SK-N-SH (cell line): ENCODE results near the gene ADCY5. TPM values are rescaled to one million over a fixed set of nuclear protein-coding genes. Genes with fewer than 3 reads are reported as not detected.

Experiments
- CTCF ChIA-PET: fragments of 300-600, 350-600 bp; formaldehyde crosslinking; extraction: SDS; loops from one replicate; lab custom pipeline; 2021; lab: Yijun Ruan, JAX
- POLR2A ChIA-PET: fragments of 350-600 bp; sonication (Branson Sonifier 250); formaldehyde crosslinking; extraction: SDS; loops from one replicate; lab custom pipeline; 2020; ENCODE audit warnings: antibody characterized with exemption, inconsistent platforms; lab: Yijun Ruan, JAX
- DNase-seq: peaks from one replicate; pipeline ENCODE4 v3.0.0; 2012
- H2AFZ ChIP-seq: fragments of 200-600 bp; sonication (generic); 2 replicates; pipeline ENCODE4 v1.8.1; 2016; ENCODE audit warnings: antibody characterized with exemption, mild to moderate bottlenecking, low read depth
- H3F3A ChIP-seq: fragments of 200-600 bp; sonication (generic); replicated peaks from 2 replicates; pipeline ENCODE3; 2016; ENCODE audit warnings: antibody characterized with exemption, mild to moderate bottlenecking; ENCODE audit not compliant: insufficient read depth
- H3K27ac ChIP-seq, 2 experiments: fragments of 200-500 bp in 1 of 2; fragments of 200-600 bp in 1 of 2; sonication (Bioruptor generic) in 1 of 2; sonication (generic), shearing (Covaris generic) in 1 of 2; 2 replicates each; pipeline versions ENCODE4 v1.5.1 to v1.6.1; 2014 to 2016; ENCODE audit warnings: low read depth in 2 of 2, inconsistent platforms in 1 of 2, low read length in 1 of 2, mild to moderate bottlenecking in 1 of 2, mixed read lengths in 1 of 2
- H3K27me3 ChIP-seq: fragments of 200-600 bp; sonication (generic), shearing (Covaris generic); 2 replicates; pipeline ENCODE4 v1.6.1; 2016; ENCODE audit warnings: mixed run types; ENCODE audit not compliant: insufficient read depth
- H3K36me3 ChIP-seq, 2 experiments: fragments of 200-500 bp in 1 of 2; fragments of 200-600 bp in 1 of 2; sonication (Bioruptor generic) in 1 of 2; sonication (generic) in 1 of 2; replicated peaks in 1 of 2; 2 replicates each; pipeline versions ENCODE3 to v1.5.1; 2014 to 2016; ENCODE audit warnings: low read length in 1 of 2, mild to moderate bottlenecking in 1 of 2; ENCODE audit not compliant: insufficient read depth in 2 of 2, control insufficient read depth in 1 of 2
- H3K4me1 ChIP-seq, 2 experiments: fragments of 200-500 bp in 1 of 2; fragments of 200-600 bp in 1 of 2; sonication (Bioruptor generic) in 1 of 2; sonication (generic), shearing (Covaris generic) in 1 of 2; 2 replicates each; pipeline versions ENCODE4 v1.5.1 to v1.6.1; 2014 to 2016; ENCODE audit warnings: low read depth in 1 of 2, low read length in 1 of 2, mixed run types in 1 of 2; ENCODE audit not compliant: insufficient read depth in 2 of 2, control insufficient read depth in 1 of 2
- H3K4me2 ChIP-seq: fragments of 200-600 bp; sonication (generic), shearing (Covaris generic); 2 replicates; pipeline ENCODE4 v1.6.1; 2017; ENCODE audit warnings: mixed run types
- H3K4me3 ChIP-seq, 2 experiments: fragments of 200-500 bp in 1 of 2; fragments of 200-600 bp in 1 of 2; sonication (Bioruptor generic) in 1 of 2; sonication (generic), shearing (Covaris generic) in 1 of 2; 2 replicates each; pipeline versions ENCODE4 v1.5.1 to v1.8.1; 2014 to 2016; ENCODE audit warnings: low read depth in 2 of 2, inconsistent platforms in 1 of 2, low read length in 1 of 2, mild to moderate bottlenecking in 1 of 2, mixed read lengths in 1 of 2, moderate library complexity in 1 of 2
- H3K79me2 ChIP-seq: fragments of 200-600 bp; sonication (generic); 2 replicates; pipeline ENCODE4 v1.8.1; 2017; ENCODE audit warnings: mild to moderate bottlenecking; ENCODE audit not compliant: insufficient read depth
- H3K9ac ChIP-seq: fragments of 200-600 bp; sonication (generic); 2 replicates; pipeline ENCODE4 v1.6.1; 2017; ENCODE audit warnings: mixed run types
- H3K9me2 ChIP-seq: fragments of 200-600 bp; sonication (generic); 2 replicates; pipeline ENCODE4 v1.6.1; 2017; ENCODE audit warnings: mixed run types
- H3K9me3 ChIP-seq: fragments of 200-600 bp; sonication (generic); 2 replicates; pipeline ENCODE4 v1.6.1; 2017; ENCODE audit warnings: mixed run types, mild to moderate bottlenecking, moderate library complexity
- H4K20me1 ChIP-seq: fragments of 200-600 bp; sonication (generic); 2 replicates; pipeline ENCODE4 v1.6.1; 2017; ENCODE audit warnings: mild to moderate bottlenecking, mixed run types; ENCODE audit not compliant: insufficient read depth
- GABPA ChIP-seq: IDR thresholded peaks from 2 replicates; pipeline ENCODE4 v1.4.0; 2012; ENCODE audit warnings: low read depth, mild to moderate bottlenecking
- GATA2 ChIP-seq: sonication (generic); formaldehyde crosslinking; IDR thresholded peaks from 2 replicates; pipeline ENCODE4 v1.5.0; 2020; ENCODE audit warnings: mild to moderate bottlenecking, missing genetic modification reagents
- MEF2A ChIP-seq: IDR thresholded peaks from 2 replicates; pipeline ENCODE4 v1.4.0; 2012; ENCODE audit warnings: low read depth, borderline replicate concordance
- RAD21 ChIP-seq: IDR thresholded peaks from 2 replicates; pipeline ENCODE4 v1.6.1; 2012; ENCODE audit warnings: mild to moderate bottlenecking, low read length
- SIN3A ChIP-seq: IDR thresholded peaks from 2 replicates; pipeline ENCODE4 v1.6.1; 2012; ENCODE audit warnings: low read depth, mild to moderate bottlenecking, low read length, moderate library complexity, borderline replicate concordance
- TAF1 ChIP-seq: IDR thresholded peaks from 2 replicates; pipeline ENCODE4 v1.6.1; 2012; ENCODE audit warnings: low read depth, mild to moderate bottlenecking, low read length, moderate library complexity, borderline replicate concordance
- TCF12 ChIP-seq: IDR thresholded peaks from 2 replicates; pipeline ENCODE4 v1.4.0; 2012
- TEAD4 ChIP-seq: IDR thresholded peaks from 2 replicates; pipeline ENCODE4 v1.4.0; 2012; ENCODE audit warnings: mild to moderate bottlenecking, borderline replicate concordance; ENCODE audit not compliant: insufficient read depth
- YY1 ChIP-seq: IDR thresholded peaks from 2 replicates; pipeline ENCODE4 v1.4.0; 2012; ENCODE audit warnings: low read depth, mild to moderate bottlenecking
- WGBS: methylation state at CpG from one replicate; pipeline ENCODE4 v1.1.6; 2017; ENCODE audit warnings: low lambda C conversion rate; 5-methylcytosine and 5-hydroxymethylcytosine counted together
- polyA plus RNA-seq, 3 experiments: library from polyadenylated mRNA; depleted of rRNA; stranded (reverse); fragments of >200 nt; gene quantifications; 2 replicates each; pipeline ENCODE4 v1.2.3, GENCODE V29; 2012
- TF ChIP-seq, protein P1 (sequence below): IDR thresholded peaks from 2 replicates; pipeline ENCODE4 v1.6.1; 2012; ENCODE audit warnings: mild to moderate bottlenecking, low read depth, low read length, moderate library complexity
- TF ChIP-seq, protein P2 (sequence below): fragments of 150-350 bp; IDR thresholded peaks from 2 replicates; pipeline ENCODE4 v1.6.1; 2016; ENCODE audit warnings: mild to moderate bottlenecking, low read depth, low read length
- TF ChIP-seq, protein P3 (sequence below): IDR thresholded peaks from 2 replicates; pipeline ENCODE4 v1.4.0; 2012; ENCODE audit warnings: low read depth, borderline replicate concordance
- TF ChIP-seq, protein P4 (sequence below): IDR thresholded peaks from 2 replicates; pipeline ENCODE4 v1.4.0; 2012; ENCODE audit warnings: low read depth, borderline replicate concordance
- TF ChIP-seq, protein P5 (sequence below): fragments of 150-350 bp; IDR thresholded peaks from 2 replicates; pipeline ENCODE4 v1.6.1; 2017; ENCODE audit warnings: antibody characterized with exemption, low read length, low read depth, borderline replicate concordance

The ADCY5 gene
- polyA plus RNA-seq, 1 of the 3 experiments (the other 2 are of a cell fraction) = 0.21 TPM

DNA sequence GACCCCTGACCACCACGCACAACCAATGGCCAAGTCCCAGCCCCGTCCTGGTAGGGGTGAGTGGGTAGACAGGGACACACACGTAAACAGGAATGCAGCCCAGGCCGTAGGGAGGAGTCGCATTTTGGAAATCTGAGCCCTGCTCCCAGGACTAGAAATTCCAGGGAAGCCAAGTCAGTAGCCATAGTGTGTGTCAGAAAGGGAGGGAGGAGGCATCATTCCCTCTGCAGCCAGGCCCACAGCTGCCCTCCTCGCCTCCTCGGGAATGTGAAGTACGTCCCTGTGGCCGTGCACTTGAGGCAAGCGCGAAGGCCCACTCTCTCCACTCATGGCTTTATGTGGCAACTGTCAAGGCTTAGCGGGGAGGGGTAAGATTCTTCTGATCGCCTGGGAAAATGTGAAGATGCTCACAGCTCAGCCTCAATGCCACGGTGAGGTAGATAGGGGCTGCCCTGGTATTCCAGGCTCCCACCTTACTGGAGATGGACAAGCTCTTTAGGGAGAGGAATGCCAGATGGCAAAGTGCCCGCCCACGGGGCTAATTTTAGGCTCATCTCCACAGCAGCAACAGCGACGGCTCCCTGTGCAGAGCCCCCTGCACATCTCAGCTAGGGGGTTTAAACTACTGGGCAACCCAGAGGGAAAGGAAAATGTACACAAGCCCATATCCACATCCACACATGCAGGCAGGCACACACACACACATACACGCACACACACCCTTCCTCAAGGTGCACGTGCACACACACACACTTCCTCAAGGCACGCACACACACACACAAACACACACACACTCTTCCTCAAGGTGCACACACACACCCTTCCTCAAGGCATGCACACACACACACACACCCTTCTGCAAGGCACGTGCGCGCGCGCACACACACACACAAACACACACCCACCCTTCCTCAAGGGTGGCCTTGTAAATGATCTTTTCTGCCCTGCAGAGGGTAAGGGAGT is 65.5 kb downstream of the ADCY5 start:
- H3K4me3 ChIP-seq = no peak overlapping the region
- H3K9me2 ChIP-seq = no peaks in the 10 kb centered on the region
- no peaks in the 10 kb centered on the region for H3F3A ChIP-seq
- no peaks in the 10 kb centered on the region for H3K36me3 ChIP-seq
- CTCF ChIA-PET = interaction anchor here (0.6 kb wide), 1 partner anchor 48 kb away, joined by 3 read pairs; no protein-coding TSS in a partner anchor
- WGBS = 78% methylated on average over 21 of the region's 26 CpGs
- H2AFZ ChIP-seq = no peak overlapping the region
- peaks cover 4% of the 10 kb centered on the region; the same call in 1 of the 2 replicates for H3K27me3 ChIP-seq
- H3K9ac ChIP-seq = no peak overlapping the region
- peak; percentile 47 for DNase-seq
- H3K9me3 ChIP-seq = no peaks in the 10 kb centered on the region
- no peak for TF ChIP-seq TEAD4
- no peak for TF ChIP-seq SIN3A
- no peak for TF ChIP-seq YY1
- TF ChIP-seq, protein P1, sequence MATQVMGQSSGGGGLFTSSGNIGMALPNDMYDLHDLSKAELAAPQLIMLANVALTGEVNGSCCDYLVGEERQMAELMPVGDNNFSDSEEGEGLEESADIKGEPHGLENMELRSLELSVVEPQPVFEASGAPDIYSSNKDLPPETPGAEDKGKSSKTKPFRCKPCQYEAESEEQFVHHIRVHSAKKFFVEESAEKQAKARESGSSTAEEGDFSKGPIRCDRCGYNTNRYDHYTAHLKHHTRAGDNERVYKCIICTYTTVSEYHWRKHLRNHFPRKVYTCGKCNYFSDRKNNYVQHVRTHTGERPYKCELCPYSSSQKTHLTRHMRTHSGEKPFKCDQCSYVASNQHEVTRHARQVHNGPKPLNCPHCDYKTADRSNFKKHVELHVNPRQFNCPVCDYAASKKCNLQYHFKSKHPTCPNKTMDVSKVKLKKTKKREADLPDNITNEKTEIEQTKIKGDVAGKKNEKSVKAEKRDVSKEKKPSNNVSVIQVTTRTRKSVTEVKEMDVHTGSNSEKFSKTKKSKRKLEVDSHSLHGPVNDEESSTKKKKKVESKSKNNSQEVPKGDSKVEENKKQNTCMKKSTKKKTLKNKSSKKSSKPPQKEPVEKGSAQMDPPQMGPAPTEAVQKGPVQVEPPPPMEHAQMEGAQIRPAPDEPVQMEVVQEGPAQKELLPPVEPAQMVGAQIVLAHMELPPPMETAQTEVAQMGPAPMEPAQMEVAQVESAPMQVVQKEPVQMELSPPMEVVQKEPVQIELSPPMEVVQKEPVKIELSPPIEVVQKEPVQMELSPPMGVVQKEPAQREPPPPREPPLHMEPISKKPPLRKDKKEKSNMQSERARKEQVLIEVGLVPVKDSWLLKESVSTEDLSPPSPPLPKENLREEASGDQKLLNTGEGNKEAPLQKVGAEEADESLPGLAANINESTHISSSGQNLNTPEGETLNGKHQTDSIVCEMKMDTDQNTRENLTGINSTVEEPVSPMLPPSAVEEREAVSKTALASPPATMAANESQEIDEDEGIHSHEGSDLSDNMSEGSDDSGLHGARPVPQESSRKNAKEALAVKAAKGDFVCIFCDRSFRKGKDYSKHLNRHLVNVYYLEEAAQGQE = no peak
- no peak for TF ChIP-seq MEF2A
- no peak for TF ChIP-seq GABPA
- TF ChIP-seq GATA2 (CRISPR knock-in tag) = no peak
- TF ChIP-seq RAD21 = no peak
- TF ChIP-seq, protein P2, sequence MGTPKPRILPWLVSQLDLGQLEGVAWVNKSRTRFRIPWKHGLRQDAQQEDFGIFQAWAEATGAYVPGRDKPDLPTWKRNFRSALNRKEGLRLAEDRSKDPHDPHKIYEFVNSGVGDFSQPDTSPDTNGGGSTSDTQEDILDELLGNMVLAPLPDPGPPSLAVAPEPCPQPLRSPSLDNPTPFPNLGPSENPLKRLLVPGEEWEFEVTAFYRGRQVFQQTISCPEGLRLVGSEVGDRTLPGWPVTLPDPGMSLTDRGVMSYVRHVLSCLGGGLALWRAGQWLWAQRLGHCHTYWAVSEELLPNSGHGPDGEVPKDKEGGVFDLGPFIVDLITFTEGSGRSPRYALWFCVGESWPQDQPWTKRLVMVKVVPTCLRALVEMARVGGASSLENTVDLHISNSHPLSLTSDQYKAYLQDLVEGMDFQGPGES = no peak
- no peak for TF ChIP-seq TCF12
- TF ChIP-seq, protein P3, sequence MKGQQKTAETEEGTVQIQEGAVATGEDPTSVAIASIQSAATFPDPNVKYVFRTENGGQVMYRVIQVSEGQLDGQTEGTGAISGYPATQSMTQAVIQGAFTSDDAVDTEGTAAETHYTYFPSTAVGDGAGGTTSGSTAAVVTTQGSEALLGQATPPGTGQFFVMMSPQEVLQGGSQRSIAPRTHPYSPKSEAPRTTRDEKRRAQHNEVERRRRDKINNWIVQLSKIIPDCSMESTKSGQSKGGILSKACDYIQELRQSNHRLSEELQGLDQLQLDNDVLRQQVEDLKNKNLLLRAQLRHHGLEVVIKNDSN = no peak
- TF ChIP-seq, protein P4, sequence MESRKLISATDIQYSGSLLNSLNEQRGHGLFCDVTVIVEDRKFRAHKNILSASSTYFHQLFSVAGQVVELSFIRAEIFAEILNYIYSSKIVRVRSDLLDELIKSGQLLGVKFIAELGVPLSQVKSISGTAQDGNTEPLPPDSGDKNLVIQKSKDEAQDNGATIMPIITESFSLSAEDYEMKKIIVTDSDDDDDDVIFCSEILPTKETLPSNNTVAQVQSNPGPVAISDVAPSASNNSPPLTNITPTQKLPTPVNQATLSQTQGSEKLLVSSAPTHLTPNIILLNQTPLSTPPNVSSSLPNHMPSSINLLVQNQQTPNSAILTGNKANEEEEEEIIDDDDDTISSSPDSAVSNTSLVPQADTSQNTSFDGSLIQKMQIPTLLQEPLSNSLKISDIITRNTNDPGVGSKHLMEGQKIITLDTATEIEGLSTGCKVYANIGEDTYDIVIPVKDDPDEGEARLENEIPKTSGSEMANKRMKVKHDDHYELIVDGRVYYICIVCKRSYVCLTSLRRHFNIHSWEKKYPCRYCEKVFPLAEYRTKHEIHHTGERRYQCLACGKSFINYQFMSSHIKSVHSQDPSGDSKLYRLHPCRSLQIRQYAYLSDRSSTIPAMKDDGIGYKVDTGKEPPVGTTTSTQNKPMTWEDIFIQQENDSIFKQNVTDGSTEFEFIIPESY = no peak
- TF ChIP-seq TAF1 = no peak
- TF ChIP-seq, protein P5, sequence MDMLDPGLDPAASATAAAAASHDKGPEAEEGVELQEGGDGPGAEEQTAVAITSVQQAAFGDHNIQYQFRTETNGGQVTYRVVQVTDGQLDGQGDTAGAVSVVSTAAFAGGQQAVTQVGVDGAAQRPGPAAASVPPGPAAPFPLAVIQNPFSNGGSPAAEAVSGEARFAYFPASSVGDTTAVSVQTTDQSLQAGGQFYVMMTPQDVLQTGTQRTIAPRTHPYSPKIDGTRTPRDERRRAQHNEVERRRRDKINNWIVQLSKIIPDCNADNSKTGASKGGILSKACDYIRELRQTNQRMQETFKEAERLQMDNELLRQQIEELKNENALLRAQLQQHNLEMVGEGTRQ = no peak
- H3K27ac ChIP-seq = no peak overlapping the region
- H3K4me2 ChIP-seq = no peak overlapping the region
- POLR2A ChIA-PET = no interaction called here
- H3K79me2 ChIP-seq = no peaks in the 10 kb centered on the region
- H3K4me1 ChIP-seq = peaks cover 0 to 8% of the 10 kb centered on the region in 2 experiments; a peak in 1 of 4 replicates
- H4K20me1 ChIP-seq = no peaks in the 10 kb centered on the region
